SK-N-SH (cell line): ENCODE data around the gene SARDH. TPM values are rescaled to one million over a fixed set of nuclear protein-coding genes. Genes with fewer than 3 reads are reported as not detected.

ENCODE experiments used
- CTCF ChIA-PET: fragments of 300-600, 350-600 bp; formaldehyde crosslinking; extraction: SDS; loops from one replicate; lab custom pipeline; 2021; lab: Yijun Ruan, JAX
- POLR2A ChIA-PET: fragments of 350-600 bp; sonication (Branson Sonifier 250); formaldehyde crosslinking; extraction: SDS; loops from one replicate; lab custom pipeline; 2020; ENCODE audit warnings: antibody characterized with exemption, inconsistent platforms; lab: Yijun Ruan, JAX
- DNase-seq: peaks from one replicate; pipeline ENCODE4 v3.0.0; 2012
- H2AFZ ChIP-seq: fragments of 200-600 bp; sonication (generic); 2 replicates; pipeline ENCODE4 v1.8.1; 2016; ENCODE audit warnings: antibody characterized with exemption, mild to moderate bottlenecking, low read depth
- H3F3A ChIP-seq: fragments of 200-600 bp; sonication (generic); replicated peaks from 2 replicates; pipeline ENCODE3; 2016; ENCODE audit warnings: antibody characterized with exemption, mild to moderate bottlenecking; ENCODE audit not compliant: insufficient read depth
- H3K27ac ChIP-seq, 2 experiments: fragments of 200-500 bp in 1 of 2; fragments of 200-600 bp in 1 of 2; sonication (Bioruptor generic) in 1 of 2; sonication (generic), shearing (Covaris generic) in 1 of 2; 2 replicates each; pipeline versions ENCODE4 v1.5.1 to v1.6.1; 2014 to 2016; ENCODE audit warnings: low read depth in 2 of 2, inconsistent platforms in 1 of 2, low read length in 1 of 2, mild to moderate bottlenecking in 1 of 2, mixed read lengths in 1 of 2
- H3K27me3 ChIP-seq: fragments of 200-600 bp; sonication (generic), shearing (Covaris generic); 2 replicates; pipeline ENCODE4 v1.6.1; 2016; ENCODE audit warnings: mixed run types; ENCODE audit not compliant: insufficient read depth
- H3K36me3 ChIP-seq, 2 experiments: fragments of 200-500 bp in 1 of 2; fragments of 200-600 bp in 1 of 2; sonication (Bioruptor generic) in 1 of 2; sonication (generic) in 1 of 2; replicated peaks in 1 of 2; 2 replicates each; pipeline versions ENCODE3 to v1.5.1; 2014 to 2016; ENCODE audit warnings: low read length in 1 of 2, mild to moderate bottlenecking in 1 of 2; ENCODE audit not compliant: insufficient read depth in 2 of 2, control insufficient read depth in 1 of 2
- H3K4me1 ChIP-seq, 2 experiments: fragments of 200-500 bp in 1 of 2; fragments of 200-600 bp in 1 of 2; sonication (Bioruptor generic) in 1 of 2; sonication (generic), shearing (Covaris generic) in 1 of 2; 2 replicates each; pipeline versions ENCODE4 v1.5.1 to v1.6.1; 2014 to 2016; ENCODE audit warnings: low read depth in 1 of 2, low read length in 1 of 2, mixed run types in 1 of 2; ENCODE audit not compliant: insufficient read depth in 2 of 2, control insufficient read depth in 1 of 2
- H3K4me2 ChIP-seq: fragments of 200-600 bp; sonication (generic), shearing (Covaris generic); 2 replicates; pipeline ENCODE4 v1.6.1; 2017; ENCODE audit warnings: mixed run types
- H3K4me3 ChIP-seq, 2 experiments: fragments of 200-500 bp in 1 of 2; fragments of 200-600 bp in 1 of 2; sonication (Bioruptor generic) in 1 of 2; sonication (generic), shearing (Covaris generic) in 1 of 2; 2 replicates each; pipeline versions ENCODE4 v1.5.1 to v1.8.1; 2014 to 2016; ENCODE audit warnings: low read depth in 2 of 2, inconsistent platforms in 1 of 2, low read length in 1 of 2, mild to moderate bottlenecking in 1 of 2, mixed read lengths in 1 of 2, moderate library complexity in 1 of 2
- H3K79me2 ChIP-seq: fragments of 200-600 bp; sonication (generic); 2 replicates; pipeline ENCODE4 v1.8.1; 2017; ENCODE audit warnings: mild to moderate bottlenecking; ENCODE audit not compliant: insufficient read depth
- H3K9ac ChIP-seq: fragments of 200-600 bp; sonication (generic); 2 replicates; pipeline ENCODE4 v1.6.1; 2017; ENCODE audit warnings: mixed run types
- H3K9me2 ChIP-seq: fragments of 200-600 bp; sonication (generic); 2 replicates; pipeline ENCODE4 v1.6.1; 2017; ENCODE audit warnings: mixed run types
- H3K9me3 ChIP-seq: fragments of 200-600 bp; sonication (generic); 2 replicates; pipeline ENCODE4 v1.6.1; 2017; ENCODE audit warnings: mixed run types, mild to moderate bottlenecking, moderate library complexity
- H4K20me1 ChIP-seq: fragments of 200-600 bp; sonication (generic); 2 replicates; pipeline ENCODE4 v1.6.1; 2017; ENCODE audit warnings: mild to moderate bottlenecking, mixed run types; ENCODE audit not compliant: insufficient read depth
- EP300 ChIP-seq, 2 experiments: IDR thresholded peaks; 2 replicates each; pipeline versions ENCODE4 v1.4.0 to v1.6.1; 2012; ENCODE audit warnings: borderline replicate concordance in 1 of 2, low read depth in 1 of 2, low read length in 1 of 2
- FOSL2 ChIP-seq: IDR thresholded peaks from 2 replicates; pipeline ENCODE4 v1.4.0; 2012; ENCODE audit warnings: low read depth, mild to moderate bottlenecking, moderate library complexity, borderline replicate concordance
- FOXM1 ChIP-seq: IDR thresholded peaks from 2 replicates; pipeline ENCODE4 v1.4.0; 2012; ENCODE audit warnings: low read depth, mild to moderate bottlenecking
- GABPA ChIP-seq: IDR thresholded peaks from 2 replicates; pipeline ENCODE4 v1.4.0; 2012; ENCODE audit warnings: low read depth, mild to moderate bottlenecking
- IRF3 ChIP-seq: fragments of 150-350 bp; IDR thresholded peaks from 2 replicates; pipeline ENCODE4 v1.6.1; 2016; ENCODE audit warnings: mild to moderate bottlenecking, low read depth, low read length
- MEF2A ChIP-seq: IDR thresholded peaks from 2 replicates; pipeline ENCODE4 v1.4.0; 2012; ENCODE audit warnings: low read depth, borderline replicate concordance
- NFIC ChIP-seq: IDR thresholded peaks from 2 replicates; pipeline ENCODE4 v1.4.0; 2012; ENCODE audit warnings: borderline replicate concordance
- RCOR1 ChIP-seq: fragments of 150-350 bp; IDR thresholded peaks from 2 replicates; pipeline ENCODE4 v1.6.1; 2017; ENCODE audit warnings: antibody characterized with exemption, low read length
- REST ChIP-seq: IDR thresholded peaks from 2 replicates; pipeline ENCODE4 v1.6.1; 2012; ENCODE audit warnings: mild to moderate bottlenecking, low read depth, low read length, moderate library complexity
- RFX5 ChIP-seq: IDR thresholded peaks from 2 replicates; pipeline ENCODE4 v1.6.1; 2012; ENCODE audit warnings: mild to moderate bottlenecking, improper control_type of control experiment, low read length
- RXRA ChIP-seq: IDR thresholded peaks from 2 replicates; pipeline ENCODE4 v1.4.0; 2012; ENCODE audit warnings: low read depth, mild to moderate bottlenecking, borderline replicate concordance
- USF1 ChIP-seq: IDR thresholded peaks from 2 replicates; pipeline ENCODE4 v1.4.0; 2012; ENCODE audit warnings: low read depth, borderline replicate concordance
- USF2 ChIP-seq: fragments of 150-350 bp; IDR thresholded peaks from 2 replicates; pipeline ENCODE4 v1.6.1; 2017; ENCODE audit warnings: antibody characterized with exemption, low read length, low read depth, borderline replicate concordance
- YY1 ChIP-seq: IDR thresholded peaks from 2 replicates; pipeline ENCODE4 v1.4.0; 2012; ENCODE audit warnings: low read depth, mild to moderate bottlenecking
- ZBTB33 ChIP-seq: IDR thresholded peaks from 2 replicates; pipeline ENCODE4 v1.4.0; 2012; ENCODE audit warnings: low read depth, borderline replicate concordance
- WGBS: methylation state at CpG from one replicate; pipeline ENCODE4 v1.1.6; 2017; ENCODE audit warnings: low lambda C conversion rate; 5-methylcytosine and 5-hydroxymethylcytosine counted together
- polyA plus RNA-seq, 3 experiments: library from polyadenylated mRNA; depleted of rRNA; stranded (reverse); fragments of >200 nt; gene quantifications; 2 replicates each; pipeline ENCODE4 v1.2.3, GENCODE V29; 2012

The SARDH gene
- polyA plus RNA-seq, 1 of the 3 experiments (the other 2 are of a cell fraction): 5.9 TPM

- Histone ChIP-seq H3K9ac (no peak overlapping the region), H3K4me3 (no peak overlapping the region), H3K4me2 (no peak overlapping the region), H3F3A (peaks cover 4% of the 10 kb centered on the region), H3K9me3 (no peaks in the 10 kb centered on the region), H3K36me3 (peaks cover 0 to 3% of the 10 kb centered on the region in 2 experiments), H2AFZ (no peak overlapping the region), H3K27me3 (no peaks in the 10 kb centered on the region), H3K27ac (no peak overlapping the region), H4K20me1 (no peaks in the 10 kb centered on the region), H3K9me2 (no peaks in the 10 kb centered on the region), H3K79me2 (no peaks in the 10 kb centered on the region), H3K4me1 (peaks cover 0 to 5% of the 10 kb centered on the region in 2 experiments; a peak in 1 of 4 replicates)
- TF ChIP-seq EP300 (IDR thresholded peaks at IDR 0.05; ENCODE audit: borderline replicate concordance in 1 of 2, low read depth in 1 of 2, low read length in 1 of 2) (no peak), ZBTB33 (no peak), MEF2A (no peak), FOSL2 (no peak), RXRA (no peak), NFIC (no peak), GABPA (no peak), RCOR1 (no peak), RFX5 (no peak), USF1 (no peak), YY1 (no peak), IRF3 (no peak)
- CTCF ChIA-PET: interaction anchor here (0.6 to 6.6 kb wide), 20 partner anchors 8 to 300 kb away, joined by 3 to 83 read pairs (median 4); partner anchors contain the start of gene ADAMTSL2
- DNase-seq: peak; percentile 11
- POLR2A ChIA-PET: interaction anchor here (1.5 kb wide), 1 partner anchor 61 kb away, joined by 5 read pairs; no protein-coding TSS in a partner anchor
- 62% methylated on average over 7 of the region's 7 CpGs for WGBS
Observed at GRCh38 chr9:133725886-133726285, 12.3 kb downstream of the SARDH start.

GRCh38 chr9:133718563-133719315 lies 19.4 kb downstream of the SARDH start:
- no peaks in the 10 kb centered on the region for H3K9me2 ChIP-seq
- no peak overlapping the region for H2AFZ ChIP-seq
- CTCF ChIA-PET: interaction anchor here (1.0 kb wide), 1 partner anchor 9 kb away, joined by 5 read pairs; no protein-coding TSS in a partner anchor
- H3K4me2 ChIP-seq: no peak overlapping the region
- peaks cover 0 to under 1% of the 10 kb centered on the region in 2 experiments for H3K36me3 ChIP-seq
- 71% methylated on average over 10 of the region's 15 CpGs for WGBS
- H4K20me1 ChIP-seq: no peaks in the 10 kb centered on the region
- DNase-seq: no peak
- POLR2A ChIA-PET: no interaction called here
- peaks cover 18% of the 10 kb centered on the region for H3F3A ChIP-seq
- no peak overlapping the region for H3K27ac ChIP-seq
- no peaks in the 10 kb centered on the region for H3K79me2 ChIP-seq
- H3K4me1 ChIP-seq: peaks cover 17 to 19% of the 10 kb centered on the region in 2 experiments; a peak in 3 of 4 replicates
- no peak overlapping the region for H3K4me3 ChIP-seq
- no peaks in the 10 kb centered on the region for H3K9me3 ChIP-seq
- no peaks in the 10 kb centered on the region for H3K27me3 ChIP-seq
- no peak overlapping the region for H3K9ac ChIP-seq
- no peak for TF ChIP-seq USF2
- TF ChIP-seq RXRA: no peak
- no peak for TF ChIP-seq REST
- TF ChIP-seq USF1: no peak
- no peak for TF ChIP-seq FOXM1
